ENCODE results near the gene SLC25A6.

SLC25A6 gene

GRCh38 chrX:1336948-1337779 lies 54.7 kb downstream of the SLC25A6 start:
- H3K36me3 ChIP-seq (ENCODE audit: control insufficient read depth in 1 of 2, insufficient read depth in 2 of 2, low read depth in 1 of 2, low read length in 2 of 2) = no peaks in the 10 kb centered on the region
- peak overlapping the region; percentile 23 for H3K4me2 ChIP-seq (ENCODE audit: low read length, poor library complexity, severe bottlenecking)
- H3K4ac ChIP-seq (ENCODE audit: low read depth in 1 of 2, low read length in 2 of 2) = peak overlapping the region in 1 of 2 experiments; percentile 51
- peak overlapping the region in 1 of 2 experiments; percentile 94 for H3K23ac ChIP-seq (ENCODE audit: low read length in 2 of 2)
- peak overlapping the region; percentile 5 for H2AFZ ChIP-seq (ENCODE audit: low read depth, low read length)
- no peak overlapping the region for H3K27ac ChIP-seq (ENCODE audit: low read length, poor library complexity, severe bottlenecking)
- peak overlapping the region in 1 of 2 experiments; percentile 62 for H3K18ac ChIP-seq (ENCODE audit: low read depth in 1 of 2, low read length in 2 of 2)
- H4K91ac ChIP-seq (ENCODE audit: low read length) = peak overlapping the region; percentile 45
- WGBS = 82% methylated on average over 13 of the region's 18 CpGs
- peak overlapping the region; percentile 54 for H2BK15ac ChIP-seq (ENCODE audit: low read depth, poor library complexity, severe bottlenecking)
- no peak overlapping the region for H2AK5ac ChIP-seq (ENCODE audit: low read length, severe bottlenecking)
- H3K9me3 ChIP-seq (ENCODE audit: control insufficient read depth, low read length) = peaks cover 2% of the 10 kb centered on the region
- peak overlapping the region in 1 of 2 experiments; percentile 67 for H3K4me3 ChIP-seq (ENCODE audit: insufficient read depth in 1 of 2, low read depth in 1 of 2, low read length in 2 of 2)
- no peak overlapping the region for H4K8ac ChIP-seq (ENCODE audit: low read length)
- H2BK5ac ChIP-seq (ENCODE audit: low read depth, low read length, poor library complexity, severe bottlenecking) = no peak overlapping the region
- H3K14ac ChIP-seq (ENCODE audit: low read length in 2 of 2) = no peak overlapping the region
- DNase-seq = no peak
- peak overlapping the region; percentile 65 for H3K9ac ChIP-seq (ENCODE audit: low read length)
- no peaks in the 10 kb centered on the region for H3K4me1 ChIP-seq (ENCODE audit: control insufficient read depth, insufficient read depth, low read depth, low read length)
- H2BK120ac ChIP-seq (ENCODE audit: low read depth, low read length) = no peak overlapping the region
- no peaks in the 10 kb centered on the region for H3K79me1 ChIP-seq (replicated peaks; ENCODE audit: low read length, poor library complexity, severe bottlenecking)
- peaks cover 0 to 3% of the 10 kb centered on the region in 2 experiments for H3K27me3 ChIP-seq (ENCODE audit: control insufficient read depth in 1 of 2, insufficient read depth in 1 of 2, low read length in 2 of 2)
- H2BK12ac ChIP-seq (ENCODE audit: low read length in 2 of 2) = peak overlapping the region; percentile 25 to 52

- Histone ChIP-seq H3K36me3 (ENCODE audit: control insufficient read depth in 1 of 2, insufficient read depth in 2 of 2, low read depth in 1 of 2, low read length in 2 of 2) (no peaks in the 10 kb centered on the region), H4K91ac (ENCODE audit: low read length) (peak within 1 kb of the TSS; percentile 45), H3K14ac (ENCODE audit: low read length in 2 of 2) (peak within 1 kb of the TSS in 1 of 2 experiments; percentile 43), H3K4ac (ENCODE audit: low read depth in 1 of 2, low read length in 2 of 2) (peak within 1 kb of the TSS in 1 of 2 experiments; percentile 51), H2BK15ac (ENCODE audit: low read depth, poor library complexity, severe bottlenecking) (peak within 1 kb of the TSS; percentile 54), H4K8ac (ENCODE audit: low read length) (no peak within 1 kb of the TSS), H3K4me1 (ENCODE audit: control insufficient read depth, insufficient read depth, low read depth, low read length) (no peaks in the 10 kb centered on the region), H2AFZ (ENCODE audit: low read depth, low read length) (peak within 1 kb of the TSS; percentile 5), H3K79me1 (replicated peaks; ENCODE audit: low read length, poor library complexity, severe bottlenecking) (no peaks in the 10 kb centered on the region), H3K27me3 (ENCODE audit: control insufficient read depth in 1 of 2, insufficient read depth in 1 of 2, low read length in 2 of 2) (peaks cover 0 to 3% of the 10 kb centered on the region in 2 experiments), H3K23ac (ENCODE audit: low read length in 2 of 2) (peak within 1 kb of the TSS in 1 of 2 experiments; percentile 94), H2BK12ac (ENCODE audit: low read length in 2 of 2) (peak within 1 kb of the TSS; percentile 25 to 52), H3K18ac (ENCODE audit: low read depth in 1 of 2, low read length in 2 of 2) (peak within 1 kb of the TSS in 1 of 2 experiments; percentile 62), H3K9me3 (ENCODE audit: control insufficient read depth, low read length) (peaks cover 2% of the 10 kb centered on the region), H3K4me3 (ENCODE audit: insufficient read depth in 1 of 2, low read depth in 1 of 2, low read length in 2 of 2) (peak within 1 kb of the TSS in 1 of 2 experiments; percentile 67), H2BK120ac (ENCODE audit: low read depth, low read length) (no peak within 1 kb of the TSS), H2BK5ac (ENCODE audit: low read depth, low read length, poor library complexity, severe bottlenecking) (no peak within 1 kb of the TSS), H2AK5ac (ENCODE audit: low read length, severe bottlenecking) (no peak within 1 kb of the TSS), H3K4me2 (ENCODE audit: low read length, poor library complexity, severe bottlenecking) (peak within 1 kb of the TSS; percentile 23), H3K9ac (ENCODE audit: low read length) (peak within 1 kb of the TSS; percentile 65), H3K27ac (ENCODE audit: low read length, poor library complexity, severe bottlenecking) (no peak within 1 kb of the TSS)
- DNase-seq = peak; percentile 75
- 27% methylated on average over 12 of the region's 14 CpGs for WGBS
These were observed 55.5 kb downstream of the SLC25A6 start, which contains the start of gene IL3RA for GRCh38 chrX:1336331-1336943. Gene IL3RA (plus strand): TSS chrX:1336785. CDS start chrX:1341766, 4,981 bp downstream.
